ENCODE data around the gene ANKFN1. TPM values are rescaled to one million over a fixed set of nuclear protein-coding genes. Genes with fewer than 3 reads are reported as not detected.

ANKFN1 gene
- total RNA-seq, 2 donors from 2014 or later, result 0.26 to 0.33 TPM

DNA sequence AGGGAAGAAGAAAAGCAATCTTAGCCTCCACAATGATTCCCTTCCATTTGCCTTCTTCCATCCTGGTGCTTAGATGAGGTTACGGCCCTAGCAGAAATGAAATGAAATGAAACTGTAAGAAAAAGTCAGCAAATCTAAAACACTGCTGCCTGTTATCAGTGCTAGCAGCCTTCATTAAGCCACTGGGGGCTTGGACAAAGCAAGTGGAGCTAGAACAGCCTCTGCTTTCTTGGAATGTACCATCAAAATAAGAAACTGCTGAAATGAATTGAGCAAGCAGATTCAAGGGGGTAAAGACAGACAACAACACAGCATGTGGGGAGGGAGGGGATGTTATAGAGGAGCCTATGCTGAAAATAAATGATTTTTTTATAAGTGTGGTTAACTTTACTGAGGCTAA is 5.1 kb downstream of the ANKFN1 start:
- DNase-seq, result no peak
- TF ChIP-seq POLR2A (IDR thresholded peaks at IDR 0.05), result no peak
- TF ChIP-seq, protein P1, sequence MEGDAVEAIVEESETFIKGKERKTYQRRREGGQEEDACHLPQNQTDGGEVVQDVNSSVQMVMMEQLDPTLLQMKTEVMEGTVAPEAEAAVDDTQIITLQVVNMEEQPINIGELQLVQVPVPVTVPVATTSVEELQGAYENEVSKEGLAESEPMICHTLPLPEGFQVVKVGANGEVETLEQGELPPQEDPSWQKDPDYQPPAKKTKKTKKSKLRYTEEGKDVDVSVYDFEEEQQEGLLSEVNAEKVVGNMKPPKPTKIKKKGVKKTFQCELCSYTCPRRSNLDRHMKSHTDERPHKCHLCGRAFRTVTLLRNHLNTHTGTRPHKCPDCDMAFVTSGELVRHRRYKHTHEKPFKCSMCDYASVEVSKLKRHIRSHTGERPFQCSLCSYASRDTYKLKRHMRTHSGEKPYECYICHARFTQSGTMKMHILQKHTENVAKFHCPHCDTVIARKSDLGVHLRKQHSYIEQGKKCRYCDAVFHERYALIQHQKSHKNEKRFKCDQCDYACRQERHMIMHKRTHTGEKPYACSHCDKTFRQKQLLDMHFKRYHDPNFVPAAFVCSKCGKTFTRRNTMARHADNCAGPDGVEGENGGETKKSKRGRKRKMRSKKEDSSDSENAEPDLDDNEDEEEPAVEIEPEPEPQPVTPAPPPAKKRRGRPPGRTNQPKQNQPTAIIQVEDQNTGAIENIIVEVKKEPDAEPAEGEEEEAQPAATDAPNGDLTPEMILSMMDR (IDR thresholded peaks at IDR 0.05), result no peak
- H3K4me1 ChIP-seq, result no peaks in the 10 kb centered on the region
- no peaks in the 10 kb centered on the region for H3K27me3 ChIP-seq
- 74 to 95% methylated on average over 1 of the region's 1 CpG for WGBS, 2 donors
- ATAC-seq, result no peak
- intact Hi-C loops (cut with DNase I), result no loop called here
- H3K36me3 ChIP-seq (replicated peaks in 1 of 2; ENCODE audit: insufficient read depth in 1 of 2, low read depth in 2 of 2), result no peaks in the 10 kb centered on the region
- H3K27ac ChIP-seq, result no peak overlapping the region
- no peaks in the 10 kb centered on the region for H3K9me3 ChIP-seq
- H3K4me3 ChIP-seq, result no peak overlapping the region

DNA sequence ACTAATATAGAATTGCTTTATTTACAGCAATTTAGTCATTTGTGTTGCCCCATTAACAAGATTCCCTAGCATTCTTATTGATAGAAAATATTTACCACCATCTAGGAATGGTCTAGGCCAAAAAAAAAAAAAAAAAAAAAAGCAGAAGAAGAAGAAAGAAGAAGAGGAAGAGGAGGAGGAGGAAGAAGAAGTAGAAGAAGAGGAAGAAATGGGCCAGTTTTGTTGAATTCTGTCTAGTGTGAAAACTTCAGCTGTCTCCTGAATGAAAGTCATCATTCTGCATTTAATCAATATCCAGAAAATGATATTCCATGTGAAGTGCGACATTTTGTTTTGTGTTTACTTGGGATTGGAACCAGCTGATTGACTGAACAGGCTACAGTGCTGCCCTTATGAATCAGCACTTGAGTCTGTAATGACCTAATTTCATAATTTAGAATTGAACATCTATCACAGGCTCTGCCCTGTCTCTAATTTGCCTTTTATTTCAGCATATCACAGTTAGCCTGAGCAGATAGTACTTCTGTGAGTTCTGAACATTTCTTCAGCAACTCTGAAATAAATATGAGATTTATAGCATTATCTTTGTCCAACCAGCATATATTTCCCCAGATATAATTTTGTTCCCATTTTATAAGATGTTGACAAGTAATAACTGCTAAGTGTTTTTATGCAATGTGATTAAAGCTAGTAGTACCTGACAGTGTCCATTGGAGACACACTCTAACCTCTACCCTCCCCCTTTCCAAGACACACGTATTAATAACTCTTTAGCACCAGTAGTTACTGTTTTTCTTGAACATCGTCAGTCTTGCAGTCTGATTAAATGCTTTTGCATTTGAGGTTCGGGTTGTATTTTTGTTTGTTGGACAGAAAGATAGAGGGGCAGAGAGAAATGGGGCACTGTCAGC is 5.9 kb downstream of the ANKFN1 start:
- 14 to 18% methylated on average over 4 of the region's 4 CpGs for WGBS, 2 donors
- TF ChIP-seq POLR2A (IDR thresholded peaks at IDR 0.05), result no peak
- TF ChIP-seq, protein P1 (IDR thresholded peaks at IDR 0.05), result no peak
- intact Hi-C loops (cut with DNase I), result no loop called here
- Histone ChIP-seq H3K36me3 (replicated peaks in 1 of 2; ENCODE audit: insufficient read depth in 1 of 2, low read depth in 2 of 2) (no peaks in the 10 kb centered on the region), H3K4me3 (no peak overlapping the region), H3K27ac (no peak overlapping the region), H3K4me1 (no peaks in the 10 kb centered on the region), H3K9me3 (no peaks in the 10 kb centered on the region), H3K27me3 (no peaks in the 10 kb centered on the region)
- ATAC-seq (no peak), DNase-seq (no peak)

DNA sequence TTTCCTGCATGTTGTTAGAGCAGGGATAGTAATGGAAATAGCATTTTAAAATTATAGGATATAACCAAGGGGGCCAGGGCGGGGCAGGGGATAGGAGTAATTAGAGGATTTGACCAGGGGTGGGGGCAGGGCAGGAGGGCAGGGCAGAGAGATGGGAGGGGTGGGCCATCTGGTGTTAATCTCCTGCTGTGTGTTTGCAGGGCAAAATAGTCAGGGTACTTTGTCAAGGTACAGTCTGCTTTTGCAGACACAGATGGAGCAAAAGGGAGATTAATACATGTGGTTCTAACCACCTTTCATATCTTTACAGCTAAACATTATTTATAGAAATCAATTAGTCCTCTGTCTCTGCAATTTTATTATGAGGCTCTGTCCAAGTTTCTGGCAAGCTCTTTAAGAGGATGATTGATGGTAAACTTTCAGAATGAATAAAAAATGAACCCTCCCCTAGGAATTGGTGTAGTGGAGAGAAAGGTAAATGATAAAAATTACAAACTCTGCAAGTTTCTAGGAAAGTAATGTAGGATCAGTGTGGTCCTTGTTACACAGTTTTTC is 6.6 kb downstream of the ANKFN1 start:
- Histone ChIP-seq H3K4me3 (no peak overlapping the region), H3K9me3 (no peaks in the 10 kb centered on the region), H3K4me1 (no peaks in the 10 kb centered on the region), H3K27me3 (no peaks in the 10 kb centered on the region), H3K36me3 (replicated peaks in 1 of 2; ENCODE audit: insufficient read depth in 1 of 2, low read depth in 2 of 2) (no peaks in the 10 kb centered on the region), H3K27ac (no peak overlapping the region)
- ATAC-seq (no peak), DNase-seq (no peak)
- intact Hi-C loops (cut with DNase I), result no loop called here
- 24 to 29% methylated on average over 1 of the region's 1 CpG for WGBS, 2 donors
- no peak for TF ChIP-seq POLR2A (IDR thresholded peaks at IDR 0.05)
- TF ChIP-seq, protein P1 (IDR thresholded peaks at IDR 0.05), result no peak

DNA sequence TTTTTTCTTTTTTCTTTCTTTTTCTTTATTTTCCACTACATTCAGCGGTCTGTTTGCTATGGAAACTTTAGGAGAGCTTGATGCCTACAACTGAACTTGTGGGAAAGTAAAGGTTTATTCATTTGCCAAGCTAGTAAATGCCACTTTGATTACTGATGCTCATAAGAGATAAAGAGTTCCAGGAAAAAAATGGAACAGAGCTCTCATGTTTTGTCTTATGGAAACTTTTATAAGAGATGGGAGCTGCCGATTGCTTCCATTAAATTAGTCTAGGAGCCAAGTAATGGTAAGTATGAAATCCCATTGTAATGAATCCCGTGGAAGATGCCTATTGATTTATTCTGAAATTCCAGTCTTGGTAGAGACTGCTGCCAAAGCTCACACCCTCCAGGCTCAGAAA is 7.1 kb downstream of the ANKFN1 start:
- ATAC-seq, result no peak
- Histone ChIP-seq H3K4me3 (no peak overlapping the region), H3K36me3 (replicated peaks in 1 of 2; ENCODE audit: insufficient read depth in 1 of 2, low read depth in 2 of 2) (no peaks in the 10 kb centered on the region), H3K9me3 (no peaks in the 10 kb centered on the region), H3K27ac (no peak overlapping the region), H3K27me3 (no peaks in the 10 kb centered on the region), H3K4me1 (no peaks in the 10 kb centered on the region)
- intact Hi-C loops (cut with DNase I), result no loop called here
- no peak for DNase-seq
- 41 to 45% methylated on average over 3 of the region's 3 CpGs for WGBS, 2 donors
- TF ChIP-seq POLR2A (IDR thresholded peaks at IDR 0.05), result no peak
- TF ChIP-seq, protein P1 (IDR thresholded peaks at IDR 0.05), result no peak

Data from body of pancreas (tissue), 4 donors.